IMR-90 (cell line): ENCODE results near the gene ANKRD11. TPM values are rescaled to one million over a fixed set of nuclear protein-coding genes. Genes with fewer than 3 reads are reported as not detected.

Experiments used
- ATAC-seq: fragments of 200-7000 bp; cut with Tn5 transposase; 2 replicates; pipeline ENCODE4 v1.9.1; 2020; ENCODE audit warnings: low read depth, mild to moderate bottlenecking, moderate library complexity
- BruUV-seq: library from RNA; stranded (reverse); fragments of 400-500 nt; replicated peaks from 2 replicates; lab custom pipeline; 2021; lab: Mats Ljungman, UMichigan
- CTCF ChIA-PET: fragments of 300-600 bp; formaldehyde crosslinking; extraction: SDS; loops from one replicate; lab custom pipeline; 2021; ENCODE audit warnings: antibody characterized with exemption; lab: Yijun Ruan, JAX
- POLR2A ChIA-PET: fragments of 300-600 bp; sonication (Branson Sonifier 250); formaldehyde crosslinking; loops from one replicate; lab custom pipeline; 2022; ENCODE audit warnings: antibody characterized with exemption; ENCODE audit not compliant: unreplicated experiment; lab: Charles Lee
- DNase-seq: peaks from one replicate; pipeline ENCODE4 v3.0.0; 2013
- H2AFZ ChIP-seq: replicated peaks from 2 replicates; pipeline ENCODE3; 2013; ENCODE audit warnings: low read length, mild to moderate bottlenecking; ENCODE audit not compliant: poor library complexity
- H2AK5ac ChIP-seq: 2 replicates; pipeline ENCODE4 v1.6.1; 2013; ENCODE audit warnings: low read depth, low read length, inconsistent platforms
- H2AK9ac ChIP-seq: replicated peaks from 2 replicates; pipeline ENCODE3; 2013; ENCODE audit warnings: mild to moderate bottlenecking, low read depth, low read length, moderate library complexity; ENCODE audit not compliant: poor library complexity
- H2BK120ac ChIP-seq: 2 replicates; pipeline ENCODE4 v1.6.1; 2013; ENCODE audit warnings: low read depth, low read length, inconsistent platforms
- H2BK15ac ChIP-seq: 3 replicates; pipeline ENCODE4 v1.6.1; 2013; ENCODE audit warnings: low read depth, low read length, inconsistent platforms
- H2BK20ac ChIP-seq: 2 replicates; pipeline ENCODE4 v1.6.1; 2013; ENCODE audit warnings: low read depth, mild to moderate bottlenecking, inconsistent platforms, low read length, moderate library complexity
- H2BK5ac ChIP-seq: 2 replicates; pipeline ENCODE4 v1.6.1; 2013; ENCODE audit warnings: mild to moderate bottlenecking, low read depth, low read length, inconsistent platforms; ENCODE audit not compliant: poor library complexity, severe bottlenecking
- H3K14ac ChIP-seq: replicated peaks from 2 replicates; pipeline ENCODE4 v1.6.1; 2013; ENCODE audit warnings: low read depth, low read length, inconsistent platforms
- H3K18ac ChIP-seq: 2 replicates; pipeline ENCODE4 v1.6.1; 2013; ENCODE audit warnings: low read depth, low read length, control low read depth
- H3K23ac ChIP-seq: 2 replicates; pipeline ENCODE4 v1.6.1; 2013; ENCODE audit warnings: low read depth, low read length, inconsistent platforms
- H3K27ac ChIP-seq: 2 replicates; pipeline ENCODE4 v1.5.1; 2013; ENCODE audit warnings: mild to moderate bottlenecking, control low read depth, low read length; ENCODE audit not compliant: insufficient read depth
- H3K27me3 ChIP-seq: 2 replicates; pipeline ENCODE4 v1.6.1; 2013; ENCODE audit warnings: low read length; ENCODE audit not compliant: control insufficient read depth, insufficient read depth
- H3K36me3 ChIP-seq: 2 replicates; pipeline ENCODE4 v1.6.1; 2013; ENCODE audit warnings: low read length, mixed read lengths; ENCODE audit not compliant: control insufficient read depth, insufficient read depth
- H3K4ac ChIP-seq: 2 replicates; pipeline ENCODE4 v1.6.1; 2013; ENCODE audit warnings: low read depth, low read length, inconsistent platforms
- H3K4me1 ChIP-seq: 2 replicates; pipeline ENCODE4 v1.6.1; 2013; ENCODE audit warnings: low read length, mixed read lengths; ENCODE audit not compliant: control insufficient read depth, insufficient read depth
- H3K4me2 ChIP-seq: 2 replicates; pipeline ENCODE4 v1.6.1; 2013; ENCODE audit warnings: low read depth, mild to moderate bottlenecking, control low read depth, low read length, moderate library complexity
- H3K4me3 ChIP-seq: 2 replicates; pipeline ENCODE4 v1.5.1; 2013; ENCODE audit warnings: low read depth, mild to moderate bottlenecking, control low read depth, low read length, moderate library complexity; ENCODE audit not compliant: insufficient read depth
- H3K56ac ChIP-seq: 2 replicates; pipeline ENCODE4 v1.6.1; 2013; ENCODE audit warnings: low read length, inconsistent platforms; ENCODE audit not compliant: insufficient read depth; ENCODE audit errors: extremely low read depth
- H3K79me1 ChIP-seq, 2 experiments: 2 replicates each; pipeline ENCODE4 v1.6.1; 2013; ENCODE audit warnings: low read length in 2 of 2, inconsistent platforms in 1 of 2, low read depth in 1 of 2
- H3K9ac ChIP-seq: 2 replicates; pipeline ENCODE4 v1.6.1; 2013; ENCODE audit warnings: low read depth, low read length, control low read depth
- H3K9me1 ChIP-seq: 2 replicates; pipeline ENCODE4 v1.6.1; 2013; ENCODE audit warnings: low read length, inconsistent platforms; ENCODE audit not compliant: insufficient read depth
- H3K9me3 ChIP-seq: 2 replicates; pipeline ENCODE4 v1.6.1; 2013; ENCODE audit warnings: low read length; ENCODE audit not compliant: control insufficient read depth, insufficient read depth
- H4K20me1 ChIP-seq: 2 replicates; pipeline ENCODE4 v1.6.1; 2013; ENCODE audit warnings: low read length, inconsistent platforms; ENCODE audit not compliant: insufficient read depth
- H4K5ac ChIP-seq: 2 replicates; pipeline ENCODE4 v1.6.1; 2013; ENCODE audit warnings: mild to moderate bottlenecking, low read depth, low read length, control low read depth
- H4K8ac ChIP-seq, 2 experiments: 2 replicates each; pipeline ENCODE4 v1.6.1; 2013; ENCODE audit warnings: low read depth in 2 of 2, low read length in 2 of 2, control low read depth in 1 of 2, inconsistent platforms in 1 of 2
- H4K91ac ChIP-seq: 2 replicates; pipeline ENCODE4 v1.6.1; 2013; ENCODE audit warnings: low read depth, low read length, inconsistent platforms; ENCODE audit not compliant: insufficient read depth
- BHLHE40 ChIP-seq: fragments of 150-350 bp; IDR thresholded peaks from 2 replicates; pipeline ENCODE4 v1.6.1; 2016; ENCODE audit warnings: mild to moderate bottlenecking, low read depth, low read length
- FOS ChIP-seq: fragments of 150-350 bp; IDR thresholded peaks from 2 replicates; pipeline ENCODE4 v1.6.1; 2016; ENCODE audit warnings: low read depth, low read length
- MAFK ChIP-seq: IDR thresholded peaks from 2 replicates; pipeline ENCODE4 v1.6.1; 2012; ENCODE audit warnings: low read depth, low read length, improper control_type of control experiment
- MAZ ChIP-seq: IDR thresholded peaks from 2 replicates; pipeline ENCODE4 v1.6.1; 2012; ENCODE audit warnings: low read depth, mild to moderate bottlenecking, low read length, improper control_type of control experiment, moderate library complexity, borderline replicate concordance
- MXI1 ChIP-seq: IDR thresholded peaks from 2 replicates; pipeline ENCODE4 v1.6.1; 2012; ENCODE audit warnings: low read depth, mild to moderate bottlenecking, low read length, moderate library complexity, borderline replicate concordance
- NFE2L2 ChIP-seq: fragments of 150-350 bp; IDR thresholded peaks from 2 replicates; pipeline ENCODE4 v1.6.1; 2016; ENCODE audit warnings: low read depth, mild to moderate bottlenecking, low read length
- POLR2A ChIP-seq: IDR thresholded peaks from 2 replicates; pipeline ENCODE4 v1.6.1; 2012; ENCODE audit warnings: mild to moderate bottlenecking, low read depth, low read length
- RAD21 ChIP-seq: IDR thresholded peaks from 2 replicates; pipeline ENCODE4 v1.6.1; 2012; ENCODE audit warnings: low read length, improper control_type of control experiment
- RCOR1 ChIP-seq: IDR thresholded peaks from 2 replicates; pipeline ENCODE4 v1.6.1; 2012; ENCODE audit warnings: mild to moderate bottlenecking, low read length, improper control_type of control experiment; ENCODE audit not compliant: insufficient replicate concordance
- RFX5 ChIP-seq: IDR thresholded peaks from 2 replicates; pipeline ENCODE4 v1.8.0; 2012; ENCODE audit warnings: low read depth, mild to moderate bottlenecking, low read length, moderate library complexity
- SMC3 ChIP-seq: fragments of 150-350 bp; IDR thresholded peaks from 2 replicates; pipeline ENCODE4 v1.6.1; 2016; ENCODE audit warnings: low read depth, mild to moderate bottlenecking, antibody characterized with exemption, low read length, moderate library complexity
- WGBS, 2 experiments: methylation state at CpG; one replicate each; pipeline versions ENCODE4 v1.1.5 to v1.1.7; 2013; ENCODE audit warnings: missing lambda C conversion rate in 2 of 2; ENCODE audit not compliant: insufficient read length in 1 of 2; ENCODE audit errors: extremely low coverage in 2 of 2; 5-methylcytosine and 5-hydroxymethylcytosine counted together
- dilution Hi-C: fragments of 300-500 bp; cut with HindIII; formaldehyde crosslinking; loops from one replicate; pipeline ENCODE4 v1.14.3; 2018; ENCODE audit warnings: low sequenced_read_pairs; ENCODE audit not compliant: unreplicated experiment
- in situ Hi-C: fragments of 300-500 bp; cut with MboI; formaldehyde crosslinking; loops from 3 replicates; pipeline ENCODE4 v1.14.3; 2019; ENCODE audit warnings: low sequenced_read_pairs, inconsistent platforms, mixed read lengths
- intact Hi-C: fragments of 100-400 bp; cut with micrococcal nuclease; formaldehyde crosslinking; loops from 2 replicates; pipeline ENCODE4 v1.10.0; 2022
- polyA plus RNA-seq, 3 experiments: library from polyadenylated mRNA; depleted of rRNA; stranded (reverse); fragments of >200 nt; gene quantifications; 2 replicates each; pipeline ENCODE4 v1.2.3, GENCODE V29; 2012; ENCODE audit warnings: low replicate concordance in 1 of 3
- total RNA-seq: library from RNA; depleted of rRNA; stranded (reverse); fragments of >200 nt; gene quantifications from 2 replicates; pipeline ENCODE4 v1.2.3, GENCODE V29; 2012
- TF ChIP-seq, protein P1 (sequence below): conservative IDR thresholded peaks from 2 replicates; pipeline ENCODE4 v1.5.1; 2012; ENCODE audit warnings: mild to moderate bottlenecking, low read depth, low read length, improper control_type of control experiment
- TF ChIP-seq, protein P2 (sequence below): fragments of 150-350 bp; IDR thresholded peaks from 2 replicates; pipeline ENCODE4 v1.6.1; 2017; ENCODE audit warnings: mild to moderate bottlenecking, antibody characterized with exemption, low read length, low read depth
- TF ChIP-seq, protein P3 (sequence below): fragments of 150-350 bp; IDR thresholded peaks from 2 replicates; pipeline ENCODE4 v1.6.1; 2016; ENCODE audit warnings: low read depth, mild to moderate bottlenecking, low read length, moderate library complexity, borderline replicate concordance

Gene ANKRD11
- total and polyA plus RNA-seq, 2 of the 4 experiments (the other 2 are of a cell fraction) = 46.8 to 71.9 TPM

DNA sequence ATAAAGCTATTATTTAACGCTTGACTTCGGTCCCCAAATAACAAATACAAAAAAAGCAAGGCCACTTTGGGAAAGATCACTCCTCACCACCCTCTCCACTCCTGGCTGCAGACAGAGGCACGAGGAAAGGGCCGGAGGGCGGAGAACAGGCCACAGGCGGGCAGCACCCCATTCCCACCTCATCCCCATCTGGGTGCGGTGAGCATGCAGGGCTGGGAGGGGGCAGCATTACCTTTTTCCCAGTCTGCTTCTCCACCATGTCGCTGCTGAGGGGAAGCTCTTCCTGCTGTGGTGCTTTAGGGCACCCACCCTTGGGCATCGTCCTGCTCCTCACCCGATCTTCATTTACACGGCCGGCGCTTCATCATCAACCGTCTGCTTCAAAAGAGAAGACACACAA, 173.7 kb downstream of the ANKRD11 start:
- Histone ChIP-seq H3K23ac (peak overlapping the region; percentile 75; the same call in 1 of the 2 replicates), H4K5ac (no peak overlapping the region), H3K18ac (no peak overlapping the region), H2AK5ac (peak overlapping the region; percentile 91), H3K4ac (peak overlapping the region; percentile 79), H2BK5ac (peak overlapping the region; percentile 74), H2AK9ac (peak overlapping the region; percentile 71), H4K91ac (no peak overlapping the region; the same call in 1 of the 2 replicates), H3K9me1 (peaks cover 67% of the 10 kb centered on the region), H4K8ac (peak overlapping the region in 1 of 2 experiments; percentile 65; a peak in 1 of 4 replicates), H3K9ac (no peak overlapping the region), H2BK120ac (peak overlapping the region; percentile 21; the same call in 1 of the 2 replicates), H2BK20ac (peak overlapping the region; percentile 28; the same call in 1 of the 2 replicates), H3K4me2 (no peak overlapping the region), H3K9me3 (no peaks in the 10 kb centered on the region), H3K27me3 (no peaks in the 10 kb centered on the region), H3K14ac (peak overlapping the region; percentile 89), H4K20me1 (peaks cover 96% of the 10 kb centered on the region), H3K79me1 (peaks cover 34 to 97% of the 10 kb centered on the region in 2 experiments), H3K4me3 (no peak overlapping the region), H3K56ac (no peak overlapping the region), H2AFZ (no peak overlapping the region), H3K27ac (0 out of 2 replicates have a peak overlapping the region, but pooled peaks have one; percentile 8), H3K36me3 (peaks cover 29% of the 10 kb centered on the region), H3K4me1 (peaks cover 52% of the 10 kb centered on the region), H2BK15ac (peak overlapping the region; percentile 11; the same call in 1 of the 3 replicates)
- DNase-seq (no peak), ATAC-seq (no peak)
- intact Hi-C loops (no loop called here), in situ Hi-C loops (no loop called here), dilution Hi-C loops (no loop called here)
- 89% methylated on average over 5 of the region's 14 CpGs; no CpG with 5 or more reads in 1 of the 2 experiments for WGBS, 2 experiments
- TF ChIP-seq BHLHE40 = no peak
- no peak for TF ChIP-seq POLR2A
- TF ChIP-seq, protein P1, sequence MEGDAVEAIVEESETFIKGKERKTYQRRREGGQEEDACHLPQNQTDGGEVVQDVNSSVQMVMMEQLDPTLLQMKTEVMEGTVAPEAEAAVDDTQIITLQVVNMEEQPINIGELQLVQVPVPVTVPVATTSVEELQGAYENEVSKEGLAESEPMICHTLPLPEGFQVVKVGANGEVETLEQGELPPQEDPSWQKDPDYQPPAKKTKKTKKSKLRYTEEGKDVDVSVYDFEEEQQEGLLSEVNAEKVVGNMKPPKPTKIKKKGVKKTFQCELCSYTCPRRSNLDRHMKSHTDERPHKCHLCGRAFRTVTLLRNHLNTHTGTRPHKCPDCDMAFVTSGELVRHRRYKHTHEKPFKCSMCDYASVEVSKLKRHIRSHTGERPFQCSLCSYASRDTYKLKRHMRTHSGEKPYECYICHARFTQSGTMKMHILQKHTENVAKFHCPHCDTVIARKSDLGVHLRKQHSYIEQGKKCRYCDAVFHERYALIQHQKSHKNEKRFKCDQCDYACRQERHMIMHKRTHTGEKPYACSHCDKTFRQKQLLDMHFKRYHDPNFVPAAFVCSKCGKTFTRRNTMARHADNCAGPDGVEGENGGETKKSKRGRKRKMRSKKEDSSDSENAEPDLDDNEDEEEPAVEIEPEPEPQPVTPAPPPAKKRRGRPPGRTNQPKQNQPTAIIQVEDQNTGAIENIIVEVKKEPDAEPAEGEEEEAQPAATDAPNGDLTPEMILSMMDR = no peak
- TF ChIP-seq RAD21 = no peak
- TF ChIP-seq, protein P2, sequence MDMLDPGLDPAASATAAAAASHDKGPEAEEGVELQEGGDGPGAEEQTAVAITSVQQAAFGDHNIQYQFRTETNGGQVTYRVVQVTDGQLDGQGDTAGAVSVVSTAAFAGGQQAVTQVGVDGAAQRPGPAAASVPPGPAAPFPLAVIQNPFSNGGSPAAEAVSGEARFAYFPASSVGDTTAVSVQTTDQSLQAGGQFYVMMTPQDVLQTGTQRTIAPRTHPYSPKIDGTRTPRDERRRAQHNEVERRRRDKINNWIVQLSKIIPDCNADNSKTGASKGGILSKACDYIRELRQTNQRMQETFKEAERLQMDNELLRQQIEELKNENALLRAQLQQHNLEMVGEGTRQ = no peak
- TF ChIP-seq MAZ = no peak
- no peak for TF ChIP-seq MXI1
- TF ChIP-seq RFX5 = no peak
- no peak for TF ChIP-seq FOS
- TF ChIP-seq MAFK = no peak
- TF ChIP-seq RCOR1 = no peak
- TF ChIP-seq, protein P3, sequence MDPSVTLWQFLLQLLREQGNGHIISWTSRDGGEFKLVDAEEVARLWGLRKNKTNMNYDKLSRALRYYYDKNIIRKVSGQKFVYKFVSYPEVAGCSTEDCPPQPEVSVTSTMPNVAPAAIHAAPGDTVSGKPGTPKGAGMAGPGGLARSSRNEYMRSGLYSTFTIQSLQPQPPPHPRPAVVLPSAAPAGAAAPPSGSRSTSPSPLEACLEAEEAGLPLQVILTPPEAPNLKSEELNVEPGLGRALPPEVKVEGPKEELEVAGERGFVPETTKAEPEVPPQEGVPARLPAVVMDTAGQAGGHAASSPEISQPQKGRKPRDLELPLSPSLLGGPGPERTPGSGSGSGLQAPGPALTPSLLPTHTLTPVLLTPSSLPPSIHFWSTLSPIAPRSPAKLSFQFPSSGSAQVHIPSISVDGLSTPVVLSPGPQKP = no peak
- no peak for TF ChIP-seq NFE2L2
- no peak for TF ChIP-seq SMC3
- BruUV-seq = no TSS peak
- ChIA-PET POLR2A (no interaction called here), CTCF (no interaction called here)
